Measurements from ENCODE around the gene SEMA6A. TPM values are rescaled to one million over a fixed set of nuclear protein-coding genes. Genes with fewer than 3 reads are reported as not detected.

SEMA6A gene
- total RNA-seq, 2 experiments from 2014 or later, result not detected

DNA sequence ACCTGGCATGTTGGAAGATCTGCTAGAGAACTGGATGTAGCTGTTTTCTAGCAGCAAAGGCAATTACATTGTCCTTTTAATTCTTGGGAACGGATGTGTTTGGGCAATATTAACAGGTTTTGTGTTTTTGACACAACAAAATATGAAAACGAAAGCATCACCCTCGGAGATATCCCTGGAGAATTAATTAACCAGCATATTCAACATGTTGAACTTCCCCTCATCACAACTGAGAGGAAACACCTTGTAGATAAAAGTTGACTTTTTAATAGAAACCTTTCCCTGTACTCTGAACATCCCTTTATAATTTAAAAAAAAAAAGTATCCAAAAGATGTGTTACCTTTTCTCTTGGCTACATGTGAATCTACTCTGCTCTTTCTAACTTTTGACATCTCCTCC lies 13.0 kb downstream of the SEMA6A start:
- Mint-ChIP-seq H3K27me3 (no peaks in the 10 kb centered on the region), H3K9me3 (no peaks in the 10 kb centered on the region), H3K27ac (no peak overlapping the region), H3K4me1 (ENCODE audit: low read depth) (no peaks in the 10 kb centered on the region), H3K4me3 (no peak overlapping the region), H3K36me3 (ENCODE audit: low read depth) (no peaks in the 10 kb centered on the region)
- ATAC-seq (no peak), DNase-seq (no peak)
- intact Hi-C loops (cut with micrococcal nuclease), result no loop called here
- TF ChIP-seq, protein P1, sequence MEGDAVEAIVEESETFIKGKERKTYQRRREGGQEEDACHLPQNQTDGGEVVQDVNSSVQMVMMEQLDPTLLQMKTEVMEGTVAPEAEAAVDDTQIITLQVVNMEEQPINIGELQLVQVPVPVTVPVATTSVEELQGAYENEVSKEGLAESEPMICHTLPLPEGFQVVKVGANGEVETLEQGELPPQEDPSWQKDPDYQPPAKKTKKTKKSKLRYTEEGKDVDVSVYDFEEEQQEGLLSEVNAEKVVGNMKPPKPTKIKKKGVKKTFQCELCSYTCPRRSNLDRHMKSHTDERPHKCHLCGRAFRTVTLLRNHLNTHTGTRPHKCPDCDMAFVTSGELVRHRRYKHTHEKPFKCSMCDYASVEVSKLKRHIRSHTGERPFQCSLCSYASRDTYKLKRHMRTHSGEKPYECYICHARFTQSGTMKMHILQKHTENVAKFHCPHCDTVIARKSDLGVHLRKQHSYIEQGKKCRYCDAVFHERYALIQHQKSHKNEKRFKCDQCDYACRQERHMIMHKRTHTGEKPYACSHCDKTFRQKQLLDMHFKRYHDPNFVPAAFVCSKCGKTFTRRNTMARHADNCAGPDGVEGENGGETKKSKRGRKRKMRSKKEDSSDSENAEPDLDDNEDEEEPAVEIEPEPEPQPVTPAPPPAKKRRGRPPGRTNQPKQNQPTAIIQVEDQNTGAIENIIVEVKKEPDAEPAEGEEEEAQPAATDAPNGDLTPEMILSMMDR (IDR thresholded peaks at IDR 0.05), result no peak
- POLR2A ChIA-PET, result no interaction called here
- CTCF ChIA-PET, result no interaction called here

DNA sequence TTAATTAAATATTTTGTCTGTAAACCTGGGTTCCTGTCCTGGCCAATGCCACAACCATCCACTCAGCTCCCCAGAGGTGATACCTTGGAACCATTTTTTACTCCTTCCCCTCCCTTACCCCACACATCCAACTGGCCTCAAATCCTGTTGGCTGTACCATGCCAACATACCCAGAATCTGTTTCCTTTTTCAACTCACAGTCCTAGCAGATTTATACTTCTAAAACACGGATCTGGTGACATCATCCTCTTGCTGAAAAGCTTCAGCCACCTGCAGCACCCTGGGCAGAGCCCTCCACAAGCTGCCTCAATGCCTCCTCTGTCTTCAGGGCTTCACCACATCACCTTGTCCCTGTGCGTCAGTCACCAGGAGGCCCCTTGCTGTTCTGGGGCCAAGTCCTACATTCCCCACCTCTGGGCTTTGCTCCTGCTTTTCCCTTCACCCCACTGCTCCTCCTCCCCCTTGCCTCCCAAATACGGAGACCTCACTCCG lies 14.9 kb downstream of the SEMA6A start:
- ChIA-PET POLR2A (no interaction called here), CTCF (no interaction called here)
- no peak for ATAC-seq
- no peak overlapping the region for H3K27ac Mint-ChIP-seq
- H3K4me3 Mint-ChIP-seq, result no peak overlapping the region
- TF ChIP-seq, protein P1 (IDR thresholded peaks at IDR 0.05), result no peak
- intact Hi-C loops (cut with micrococcal nuclease), result no loop called here
- H3K4me1 Mint-ChIP-seq (ENCODE audit: low read depth), result no peaks in the 10 kb centered on the region
- no peak for DNase-seq
- H3K9me3 Mint-ChIP-seq, result no peaks in the 10 kb centered on the region
- no peaks in the 10 kb centered on the region for H3K36me3 Mint-ChIP-seq (ENCODE audit: low read depth)
- H3K27me3 Mint-ChIP-seq, result no peaks in the 10 kb centered on the region

GRCh38 chr5:116559239-116559638 lies 15.4 kb downstream of the SEMA6A start:
- no peak overlapping the region for H3K4me3 Mint-ChIP-seq
- H3K36me3 Mint-ChIP-seq (ENCODE audit: low read depth), result no peaks in the 10 kb centered on the region
- intact Hi-C loops (cut with micrococcal nuclease), result no loop called here

DNA sequence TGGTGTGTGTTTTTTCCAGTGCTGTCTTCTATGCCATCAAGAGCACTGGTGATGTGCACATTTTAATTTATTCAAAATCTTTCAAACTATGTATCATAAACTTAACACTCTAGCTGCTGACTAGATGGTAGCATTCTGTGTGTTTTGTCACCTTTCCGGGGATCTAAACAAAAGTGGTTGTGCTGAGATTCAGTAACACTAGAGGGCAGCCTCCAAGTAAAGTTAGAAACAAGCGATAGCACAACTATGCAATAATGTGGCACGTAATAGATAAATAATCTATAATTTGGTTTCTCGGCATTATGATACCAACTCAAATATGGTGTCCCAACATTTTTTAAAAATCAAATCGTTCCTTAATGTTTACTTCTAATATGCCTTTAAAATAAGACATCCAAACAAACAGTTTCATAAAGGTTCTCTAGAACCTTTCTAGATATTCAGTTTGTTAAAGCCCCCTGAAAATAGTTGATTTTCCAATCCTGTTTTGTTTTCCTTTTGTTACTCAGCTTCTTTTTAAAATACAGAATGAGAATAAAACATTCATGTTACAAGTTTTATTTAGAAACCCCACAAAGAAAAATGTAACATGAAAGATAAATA lies 16.9 kb downstream of the SEMA6A start:
- CTCF ChIA-PET, result interaction anchor here (0.6 to 1.5 kb wide), 4 partner anchors 19 to 421 kb away, joined by 3 to 5 read pairs (median 4); no protein-coding TSS in a partner anchor
- H3K36me3 Mint-ChIP-seq (ENCODE audit: low read depth), result no peaks in the 10 kb centered on the region
- no peaks in the 10 kb centered on the region for H3K27me3 Mint-ChIP-seq
- no peak for DNase-seq
- intact Hi-C loops (cut with micrococcal nuclease), result no loop called here
- no peak for ATAC-seq
- no peaks in the 10 kb centered on the region for H3K9me3 Mint-ChIP-seq
- H3K4me3 Mint-ChIP-seq, result no peak overlapping the region
- POLR2A ChIA-PET, result no interaction called here
- H3K4me1 Mint-ChIP-seq (ENCODE audit: low read depth), result no peaks in the 10 kb centered on the region
- TF ChIP-seq, protein P1 (IDR thresholded peaks at IDR 0.05), result no peak
- H3K27ac Mint-ChIP-seq, result no peak overlapping the region

More at GRCh38 chr5:116559239-116559638, 15.4 kb downstream of the SEMA6A start:
- DNase-seq (no peak), ATAC-seq (no peak)
- ChIA-PET CTCF (no interaction called here), POLR2A (no interaction called here)
- Mint-ChIP-seq H3K9me3 (no peaks in the 10 kb centered on the region), H3K27ac (no peak overlapping the region), H3K4me1 (ENCODE audit: low read depth) (no peaks in the 10 kb centered on the region), H3K27me3 (no peaks in the 10 kb centered on the region)
- TF ChIP-seq, protein P1 (IDR thresholded peaks at IDR 0.05), result no peak

DNA sequence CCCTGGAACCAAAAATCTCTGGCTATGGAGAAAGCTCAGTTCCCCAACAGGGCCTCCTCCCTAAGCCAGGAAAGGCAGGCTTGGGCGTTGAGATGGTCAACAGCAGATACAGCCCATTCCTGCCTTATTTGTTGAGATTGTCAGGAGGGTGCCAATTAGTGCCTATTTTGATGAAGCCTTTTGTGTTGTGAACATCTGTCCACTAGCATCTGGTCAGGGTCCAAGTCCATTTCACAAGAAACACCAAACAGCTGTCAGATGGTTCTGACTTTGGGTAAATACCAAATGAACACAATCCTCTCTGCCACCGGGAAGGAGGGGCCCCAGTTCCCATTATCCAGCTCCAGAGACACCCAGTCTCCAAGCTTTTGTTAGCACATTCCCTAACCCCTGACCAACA lies 19.9 kb downstream of the SEMA6A start:
- no peaks in the 10 kb centered on the region for H3K9me3 Mint-ChIP-seq
- TF ChIP-seq, protein P1 (IDR thresholded peaks at IDR 0.05), result no peak
- H3K4me3 Mint-ChIP-seq, result no peak overlapping the region
- H3K27me3 Mint-ChIP-seq, result no peaks in the 10 kb centered on the region
- no peak for DNase-seq
- no peak overlapping the region for H3K27ac Mint-ChIP-seq
- POLR2A ChIA-PET, result no interaction called here
- H3K4me1 Mint-ChIP-seq (ENCODE audit: low read depth), result no peaks in the 10 kb centered on the region
- intact Hi-C loops (cut with micrococcal nuclease), result no loop called here
- ATAC-seq, result no peak
- no peaks in the 10 kb centered on the region for H3K36me3 Mint-ChIP-seq (ENCODE audit: low read depth)
- CTCF ChIA-PET, result no interaction called here
